CD4-positive, alpha-beta T cell treated with Interleukin-1 beta for 1 hour (primary cell): ENCODE results near the gene SULT4A1.
A peak's percentile ranks its signal among the peaks of the same experiment; 100 is the strongest.
"Not testable (repeated sequence)": the region's sequence is repeated elsewhere in the genome, so short reads cannot be mapped to it uniquely, and the experiment has no call there.

ENCODE experiments used
- DNase-seq, 2 donors: peaks; one replicate each; pipeline ENCODE4 v3.0.0-alpha.2; 2020 to 2022

SULT4A1 gene, protein sequence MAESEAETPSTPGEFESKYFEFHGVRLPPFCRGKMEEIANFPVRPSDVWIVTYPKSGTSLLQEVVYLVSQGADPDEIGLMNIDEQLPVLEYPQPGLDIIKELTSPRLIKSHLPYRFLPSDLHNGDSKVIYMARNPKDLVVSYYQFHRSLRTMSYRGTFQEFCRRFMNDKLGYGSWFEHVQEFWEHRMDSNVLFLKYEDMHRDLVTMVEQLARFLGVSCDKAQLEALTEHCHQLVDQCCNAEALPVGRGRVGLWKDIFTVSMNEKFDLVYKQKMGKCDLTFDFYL

DNA sequence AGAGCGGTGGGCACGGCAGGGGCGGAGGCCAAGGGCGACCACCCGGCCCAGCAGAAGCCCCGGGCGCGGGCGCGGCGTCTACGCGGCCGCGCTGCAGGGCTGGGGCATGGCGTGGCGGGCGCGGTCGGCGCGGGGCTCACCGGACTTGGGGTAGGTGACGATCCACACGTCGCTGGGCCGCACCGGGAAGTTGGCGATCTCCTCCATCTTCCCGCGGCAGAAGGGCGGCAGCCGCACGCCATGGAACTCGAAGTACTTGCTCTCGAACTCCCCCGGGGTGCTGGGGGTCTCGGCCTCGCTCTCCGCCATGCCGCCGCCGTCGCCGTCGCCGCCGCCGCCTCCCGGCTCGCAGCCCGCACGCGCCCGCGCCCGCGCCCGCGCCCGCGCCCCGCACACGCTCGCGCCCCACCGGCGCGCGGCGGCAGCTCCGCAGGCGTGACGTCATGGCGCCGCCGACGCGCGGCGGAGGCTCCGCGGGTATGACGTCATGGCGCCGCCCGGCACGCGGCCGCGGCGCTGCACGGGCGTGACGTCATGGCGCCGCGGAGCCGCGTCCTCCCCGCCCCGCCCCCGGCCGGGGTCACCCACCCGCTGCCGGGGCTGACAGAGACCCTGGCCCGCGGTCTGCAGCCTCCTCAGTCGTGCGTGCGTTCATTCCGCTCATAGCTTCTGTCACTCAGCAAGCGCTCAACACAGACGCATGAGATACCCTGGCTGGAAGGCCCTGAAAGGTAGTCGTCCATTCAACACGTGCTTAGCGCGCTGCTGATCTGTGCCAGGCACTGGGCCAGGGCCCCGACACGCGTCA lies at the start of gene SULT4A1:
TSS of gene SULT4A1 (minus strand) at position 440 of the 808 bp plus-strand sequence. CDS start at position 309, 131 bp downstream.
- DNase-seq, result no peak

DNA sequence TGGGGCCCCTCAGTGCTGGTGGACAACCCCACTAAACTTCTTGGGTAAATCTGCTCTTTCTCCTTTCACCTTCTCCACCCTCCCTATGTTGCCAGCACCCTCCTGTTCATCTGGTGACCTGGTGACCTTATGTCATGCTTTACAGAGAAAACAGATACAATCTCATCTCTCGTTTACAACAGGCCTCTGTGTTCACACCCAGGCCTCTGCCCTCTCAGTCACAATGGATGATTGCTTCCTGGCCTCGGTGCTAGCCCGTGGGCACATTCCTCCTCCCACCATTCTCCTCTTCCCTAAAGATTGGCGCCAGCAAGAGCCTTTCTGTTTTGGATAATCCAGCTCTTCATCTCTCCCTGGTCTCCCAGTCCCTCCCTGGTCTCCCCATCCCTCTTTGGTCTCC lies 49.0 kb upstream of the SULT4A1 start:
- DNase-seq, result no peak

DNA sequence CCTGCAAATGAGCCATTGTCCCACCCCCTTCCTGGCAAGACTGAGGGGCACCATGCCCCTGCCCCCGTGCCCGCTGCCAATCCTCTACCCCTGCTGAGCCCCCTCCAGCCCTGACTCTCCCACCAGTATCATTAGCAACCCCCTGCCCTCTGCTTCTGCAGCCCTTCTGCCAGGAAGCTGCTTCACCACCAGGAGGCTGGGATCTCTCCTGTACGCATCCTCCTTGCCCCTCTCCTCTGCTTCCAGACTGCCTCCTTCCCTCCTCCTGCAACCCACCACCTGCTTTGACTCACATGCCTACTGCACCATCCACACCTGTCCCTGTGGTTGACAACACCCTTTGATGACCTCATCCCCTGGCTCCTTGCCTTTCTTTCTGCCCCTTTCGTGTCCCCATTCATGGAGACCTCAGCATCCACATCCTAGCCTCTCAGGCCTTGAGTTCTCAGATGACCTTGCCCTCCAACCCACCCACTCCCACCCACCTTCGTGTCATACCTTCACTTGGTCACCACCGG lies 47.9 kb upstream of the SULT4A1 start:
- no peak for DNase-seq

DNA sequence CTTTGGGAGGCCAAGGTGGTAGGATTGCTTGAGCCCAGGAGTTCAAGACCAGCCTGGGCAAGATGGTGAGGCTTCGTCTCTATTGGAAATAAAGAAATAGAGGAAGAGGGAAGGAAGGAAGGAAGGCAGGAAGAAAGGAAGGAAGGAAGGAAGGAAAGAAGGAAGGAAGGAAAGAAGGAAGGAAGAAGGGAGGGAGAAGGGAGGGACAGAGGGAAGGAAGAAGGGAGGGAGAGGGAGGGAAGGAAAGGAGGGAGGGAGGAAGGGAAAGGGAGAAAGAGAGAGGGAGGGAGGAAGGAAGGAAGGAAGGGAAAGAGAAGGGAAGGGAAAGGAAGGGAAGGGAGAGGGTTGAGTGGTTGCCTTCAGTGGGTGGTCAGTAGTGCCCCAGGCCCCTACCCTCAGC lies 47.4 kb upstream of the SULT4A1 start:
- no peak for DNase-seq

DNA sequence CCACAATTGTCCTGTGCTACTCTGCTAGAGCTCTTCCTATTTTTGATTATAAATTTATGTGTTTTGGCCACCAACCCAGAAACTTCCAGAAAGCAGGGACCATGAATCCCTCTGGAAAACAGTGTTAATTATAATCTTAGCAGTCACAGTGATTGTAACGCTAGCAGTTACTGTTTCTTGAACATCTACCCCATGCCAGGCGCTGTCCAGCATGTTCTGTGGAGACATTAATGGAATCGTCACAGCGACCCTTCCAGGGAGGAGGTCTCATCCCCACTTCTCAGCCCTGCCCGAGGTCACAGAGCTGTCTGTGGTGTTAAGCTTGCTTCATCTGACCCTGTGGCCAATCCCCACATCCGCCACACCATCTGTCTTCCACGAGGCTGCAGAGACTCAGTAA lies 43.4 kb upstream of the SULT4A1 start:
- no peak for DNase-seq

DNA sequence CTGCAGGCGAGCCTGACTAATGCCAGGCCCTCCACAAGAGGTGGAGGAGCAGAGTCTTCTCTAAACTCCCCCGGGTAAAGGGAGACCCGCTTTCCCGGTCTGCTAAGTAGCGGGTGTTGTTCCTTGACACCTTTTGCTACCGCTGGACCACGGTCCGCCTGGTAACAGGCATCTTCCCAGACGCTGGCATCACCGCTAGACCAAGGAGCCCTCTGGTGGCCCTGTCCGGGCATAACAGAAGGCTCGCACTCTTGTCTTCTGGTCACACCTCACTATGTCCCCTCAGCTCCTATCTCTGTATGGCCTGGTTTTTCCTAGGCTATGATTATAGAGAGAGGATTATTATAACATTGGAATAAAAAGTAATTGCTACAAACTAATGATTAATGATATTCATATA lies 42.1 kb upstream of the SULT4A1 start:
- DNase-seq, result peak; percentile 53 to 55

DNA sequence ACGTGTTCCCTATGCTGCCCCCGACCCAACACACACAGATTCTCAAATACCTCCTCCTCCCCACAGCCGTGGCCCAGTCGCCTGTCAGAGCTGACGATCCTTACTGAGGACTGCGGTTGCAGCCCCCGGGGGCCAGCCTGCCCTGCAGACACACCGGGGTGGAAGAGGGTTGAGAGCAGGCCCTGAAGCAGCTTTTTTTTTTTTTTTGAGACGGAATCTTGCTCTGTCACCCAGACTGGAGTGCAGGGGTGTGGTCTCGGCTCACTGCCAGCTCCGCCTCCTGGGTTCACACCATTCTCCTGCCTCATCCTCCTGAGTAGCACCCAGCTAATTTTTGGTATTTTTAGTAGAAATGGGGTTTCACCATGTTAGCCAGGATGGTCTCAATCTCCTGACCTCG lies 40.7 kb upstream of the SULT4A1 start:
- DNase-seq, result not testable (repeated sequence)

DNA sequence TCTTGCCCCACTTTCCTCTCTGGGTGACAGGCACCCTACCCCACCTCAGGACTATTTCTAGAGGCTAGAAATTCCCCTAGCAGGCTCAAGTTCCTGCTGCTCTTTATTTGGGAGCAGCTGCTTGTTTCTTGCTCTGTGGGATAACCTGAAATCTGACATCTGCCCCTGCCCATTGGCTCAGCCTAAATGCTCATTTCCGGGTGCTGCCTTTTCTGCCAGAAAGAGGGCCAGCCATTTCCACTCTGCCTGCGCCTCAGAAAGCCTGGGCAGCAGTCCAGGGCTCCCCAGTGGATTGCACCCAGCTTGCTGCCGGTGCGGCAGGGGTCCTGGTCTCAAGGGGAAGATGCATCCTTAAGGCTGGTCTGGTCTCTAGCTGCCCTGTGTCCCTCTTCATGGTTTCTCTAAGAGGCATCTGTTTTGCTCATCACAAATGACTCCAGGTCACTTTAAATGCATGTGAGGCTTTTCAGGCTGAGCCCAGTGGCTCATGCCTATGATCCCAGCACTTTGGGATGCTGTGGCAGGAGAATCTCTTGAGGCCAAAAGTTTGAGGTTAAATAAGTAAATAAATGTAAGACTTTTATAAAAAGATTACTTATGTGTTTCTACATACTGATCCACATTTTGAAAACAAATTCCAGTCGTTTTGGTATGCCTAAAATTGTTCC lies 39.8 kb upstream of the SULT4A1 start:
- DNase-seq, result no peak

DNA sequence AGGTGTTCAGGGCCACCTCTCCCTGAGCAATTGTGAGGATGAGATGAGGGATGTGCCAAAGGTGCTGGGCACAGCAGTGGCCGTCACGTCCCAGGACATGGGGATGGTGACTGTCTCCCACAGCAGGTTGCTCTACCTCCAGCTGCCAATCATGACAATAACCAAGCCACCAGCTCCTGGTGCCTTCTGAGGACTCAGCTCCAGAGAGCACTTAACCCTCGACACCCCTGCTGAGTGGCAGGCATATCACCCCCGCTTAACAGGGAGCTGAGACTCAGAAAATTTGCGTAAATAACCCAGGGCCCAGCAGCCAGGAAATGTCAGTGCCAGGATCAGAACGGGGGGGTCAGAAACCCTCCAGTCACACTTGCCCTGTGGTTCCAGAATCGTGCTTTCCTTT lies 37.9 kb upstream of the SULT4A1 start:
- DNase-seq, result no peak

DNA sequence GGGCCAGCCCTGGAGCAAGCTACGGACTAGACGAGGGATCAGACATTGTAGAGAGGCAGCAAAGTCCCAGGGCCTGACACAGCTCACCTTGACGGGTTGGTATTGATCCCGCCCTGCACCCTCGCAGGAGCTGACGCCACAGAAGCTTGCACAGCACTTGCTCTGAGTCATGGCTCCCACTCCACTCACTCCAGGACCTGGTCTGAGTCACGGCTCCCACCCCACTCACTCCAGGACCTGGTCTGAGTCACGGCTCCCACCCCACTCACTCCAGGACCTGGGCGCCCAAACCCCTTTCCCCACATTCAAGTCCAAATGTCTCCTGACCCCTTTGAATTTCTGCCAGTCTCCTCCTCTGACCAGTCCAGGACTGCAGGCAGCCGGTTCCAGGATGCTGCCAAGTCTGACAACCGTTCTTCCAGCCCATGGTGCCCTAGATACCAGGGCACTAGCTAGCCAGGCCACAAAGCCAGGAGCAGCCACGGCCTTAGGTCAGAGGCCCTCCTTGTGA lies 35.5 kb upstream of the SULT4A1 start:
- DNase-seq, result no peak

DNA sequence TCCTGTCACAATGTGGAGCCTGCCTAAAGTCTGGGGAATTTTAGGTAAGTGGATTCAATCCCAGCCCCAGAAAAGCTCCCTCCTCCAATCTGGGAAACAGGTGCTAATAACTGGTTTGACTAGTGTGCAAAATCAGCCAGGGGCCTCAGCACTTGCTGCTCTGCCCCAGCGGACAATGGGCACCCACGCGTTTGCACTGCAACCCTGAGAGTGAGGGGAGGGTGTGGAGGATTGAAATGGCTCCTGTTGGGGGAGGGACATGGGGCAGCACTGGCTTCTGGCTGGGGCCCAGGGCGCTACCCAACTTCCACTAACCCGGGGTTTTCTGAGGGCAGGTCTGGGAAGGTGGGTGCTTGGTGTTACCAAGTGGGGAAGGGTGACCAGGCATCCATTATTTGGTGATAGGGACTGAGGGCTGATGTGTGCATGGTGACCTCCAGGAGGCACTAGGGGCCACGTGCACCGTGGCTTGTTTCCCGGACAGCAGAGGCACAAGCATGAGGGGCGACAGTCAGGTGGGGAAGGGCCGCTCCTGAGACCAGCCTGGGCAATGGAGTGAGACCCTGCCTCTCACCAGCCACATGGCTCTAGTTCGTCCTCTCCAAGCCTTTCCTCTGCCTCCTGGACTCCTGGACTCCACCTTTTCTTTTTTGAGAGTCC lies 33.8 kb upstream of the SULT4A1 start:
- DNase-seq, result no peak

DNA sequence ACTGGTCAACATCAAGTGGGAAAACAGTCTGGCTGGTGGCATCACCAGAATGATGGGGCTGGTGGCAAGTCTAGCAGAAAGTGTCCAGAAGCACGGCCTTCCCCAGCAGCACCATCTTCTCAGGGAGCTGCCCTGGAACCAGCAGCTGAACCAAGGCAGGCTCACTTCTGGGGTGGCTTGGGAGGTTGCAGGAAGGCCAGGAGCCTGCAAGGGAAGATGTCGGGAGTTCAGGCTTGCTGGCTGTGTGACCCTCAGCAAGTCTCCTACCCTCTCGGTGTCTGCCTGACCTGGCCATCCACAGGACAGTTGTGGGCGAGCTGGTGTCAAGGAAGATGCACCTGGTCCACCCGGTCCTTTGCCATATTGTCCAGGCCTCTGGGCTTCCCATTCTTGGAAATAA lies 31.8 kb upstream of the SULT4A1 start:
- no peak for DNase-seq

DNA sequence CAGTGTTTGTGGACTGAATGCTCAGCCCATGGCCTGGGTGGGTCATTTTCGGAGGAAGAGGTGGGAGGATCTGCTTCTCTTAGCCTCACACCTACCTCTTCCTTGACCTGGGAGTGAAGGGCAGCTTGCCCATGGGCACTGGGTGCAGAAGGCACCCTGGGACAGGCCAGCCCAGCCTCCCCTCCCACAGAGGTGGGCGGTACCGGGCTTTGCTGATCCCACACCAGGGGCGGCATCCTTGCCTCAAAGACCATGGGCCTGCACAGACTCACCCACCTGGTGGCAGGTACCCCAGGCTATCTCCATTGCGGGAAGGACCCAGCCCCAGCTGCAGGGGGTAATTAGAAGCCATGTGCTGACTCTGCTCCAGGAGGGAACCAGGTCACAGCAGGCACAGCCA lies 31.0 kb upstream of the SULT4A1 start:
- no peak for DNase-seq

DNA sequence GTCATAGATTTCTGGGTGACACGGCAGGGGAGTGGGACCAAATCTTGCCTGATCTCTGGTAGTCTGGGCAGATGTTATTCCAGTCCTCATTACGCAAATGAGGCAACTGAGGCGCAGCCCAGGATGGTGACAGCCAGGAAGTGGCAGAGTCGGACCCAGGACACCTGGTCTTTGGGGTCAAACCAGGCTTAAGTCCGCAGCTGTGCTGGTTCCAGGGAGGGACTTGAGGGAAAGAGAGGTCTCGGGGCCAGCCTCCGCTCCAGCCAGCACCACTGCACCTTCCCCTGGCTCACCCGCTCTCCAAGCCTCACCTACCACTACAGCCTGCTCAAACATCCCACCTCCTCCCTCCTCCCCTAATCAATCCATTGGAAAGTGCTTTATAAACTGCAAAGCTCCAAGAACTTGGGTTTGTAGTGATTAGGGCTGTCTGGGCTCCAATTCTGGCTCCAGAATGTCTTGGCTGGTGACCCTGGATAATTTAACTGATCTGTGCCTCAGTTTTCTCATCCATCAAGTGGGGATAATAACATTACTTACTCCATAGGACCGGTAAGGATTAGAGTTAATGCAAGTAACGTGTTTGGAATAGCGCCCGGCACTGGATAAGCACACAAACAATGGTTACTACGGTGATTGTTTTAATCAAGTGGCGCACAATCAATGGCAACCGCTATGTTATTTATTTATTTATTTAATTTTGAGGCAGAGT lies 30.0 kb upstream of the SULT4A1 start:
- DNase-seq, result no peak

DNA sequence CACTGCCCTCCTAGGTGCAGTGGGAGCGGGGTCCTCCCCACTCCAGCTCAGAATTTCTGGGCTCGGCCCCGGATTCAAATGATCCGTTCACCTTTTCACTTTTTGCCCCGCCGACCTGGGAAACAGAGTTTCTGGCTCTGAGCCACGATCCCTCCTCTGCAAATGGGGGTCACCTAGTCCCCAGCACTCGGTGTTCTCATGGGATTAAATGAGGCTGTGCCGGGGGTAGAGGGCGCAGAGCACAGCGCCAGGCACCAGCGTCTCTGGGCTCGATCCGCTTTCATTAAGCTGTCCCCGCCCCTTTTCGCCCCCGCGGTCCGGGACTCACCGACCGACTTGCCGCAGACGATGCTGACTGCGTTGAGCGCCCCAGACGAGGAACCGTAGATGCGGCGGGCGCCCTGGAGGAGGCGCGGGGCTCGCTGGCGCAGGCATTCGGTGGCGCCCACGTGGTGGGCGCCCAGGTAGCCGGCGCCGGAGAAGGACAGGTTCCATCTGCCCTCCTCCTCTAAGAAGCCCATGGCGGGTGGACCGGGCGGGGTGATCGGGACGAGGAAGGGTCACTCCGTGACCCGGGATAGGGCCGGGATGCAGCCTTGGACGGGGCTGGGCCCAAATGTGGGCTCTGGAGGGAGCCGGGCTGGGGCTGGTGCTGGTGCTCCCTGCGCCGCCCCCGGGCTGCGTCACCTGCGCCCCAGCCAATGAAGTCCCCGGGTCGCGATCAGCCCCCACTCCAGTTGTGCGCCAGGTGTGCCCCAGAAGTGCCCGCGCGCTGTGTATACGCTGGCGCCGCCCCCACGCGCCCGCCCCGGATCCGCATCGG lies 29.3 kb upstream of the SULT4A1 start, which contains the start of gene PNPLA5:
TSS of gene PNPLA5 (minus strand) at position 654 of the 823 bp plus-strand sequence. CDS start at position 521, 133 bp downstream.
- DNase-seq, result no peak

DNA sequence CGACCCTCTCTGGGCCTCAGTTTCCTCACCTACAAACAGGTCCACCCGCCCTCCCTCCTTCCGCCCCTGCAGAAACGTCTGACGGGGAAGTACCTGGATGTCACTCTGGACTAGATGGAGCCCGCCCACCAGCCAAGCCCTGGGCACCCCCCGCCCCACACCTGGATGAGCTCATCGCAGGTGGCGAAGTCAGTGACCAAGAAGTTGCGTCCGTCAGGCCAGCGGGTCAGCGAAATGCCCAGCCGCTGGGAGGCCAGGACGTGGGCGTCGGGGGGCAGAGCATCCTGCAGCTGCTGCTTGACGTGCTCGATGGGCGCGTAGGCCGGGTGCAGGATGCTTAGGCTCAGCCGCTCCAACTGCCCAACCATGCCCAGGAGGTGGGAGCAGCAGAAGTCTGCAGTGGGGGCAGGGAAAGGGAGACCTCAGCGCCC lies 28.6 kb upstream of the SULT4A1 start:
- DNase-seq, result no peak

DNA sequence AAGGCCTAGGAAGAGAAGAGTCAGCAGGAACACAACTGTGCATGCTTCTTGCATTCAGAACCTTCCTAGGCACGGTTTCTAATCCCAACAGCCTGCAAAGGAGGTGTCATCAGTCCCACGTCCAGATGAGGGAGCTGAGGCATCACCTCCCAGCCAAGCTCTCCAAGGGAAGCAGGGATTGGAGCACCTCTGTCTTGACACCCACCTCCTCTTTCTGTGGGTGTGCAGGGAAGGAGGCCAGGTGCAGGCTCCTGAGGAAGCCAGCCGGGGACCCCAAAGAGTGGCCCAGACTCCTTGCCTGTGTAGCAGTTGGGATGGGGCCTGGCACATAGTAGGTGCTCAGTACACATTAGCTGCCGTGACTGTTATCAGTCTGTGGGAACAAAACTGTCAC lies 27.5 kb upstream of the SULT4A1 start:
- no peak for DNase-seq

DNA sequence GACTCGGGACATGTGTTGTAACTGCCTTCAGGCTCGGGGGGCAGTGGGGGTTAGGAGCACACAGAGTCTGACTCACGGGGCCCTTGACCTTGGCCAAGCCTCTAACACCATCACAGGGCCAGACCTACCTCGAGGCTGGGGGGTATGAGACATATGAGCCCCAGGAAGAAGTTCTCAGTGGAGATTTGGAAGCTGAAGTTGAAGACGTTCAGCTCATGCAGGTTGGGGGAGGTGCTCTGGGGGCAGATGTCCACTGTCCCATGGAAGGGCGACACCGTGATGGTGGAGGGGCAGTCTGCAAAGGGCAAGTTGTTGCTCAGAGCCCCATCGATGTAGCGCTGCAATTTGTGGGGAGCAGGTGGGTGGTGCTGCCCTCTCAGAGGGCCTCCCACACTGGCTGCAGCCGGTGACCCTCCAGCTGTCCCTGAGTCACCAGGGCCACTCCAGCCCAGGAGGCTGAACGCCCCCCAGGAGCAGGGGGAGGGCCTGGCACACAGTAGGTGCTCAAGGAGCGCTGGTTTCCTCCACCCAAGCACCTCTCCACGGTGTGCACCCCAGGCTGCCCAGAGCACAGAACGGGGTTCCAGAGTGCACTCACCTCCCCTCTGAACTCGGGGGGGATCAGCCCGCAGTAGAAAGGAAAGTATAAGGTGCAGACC lies 27.0 kb upstream of the SULT4A1 start:
- DNase-seq, result no peak

DNA sequence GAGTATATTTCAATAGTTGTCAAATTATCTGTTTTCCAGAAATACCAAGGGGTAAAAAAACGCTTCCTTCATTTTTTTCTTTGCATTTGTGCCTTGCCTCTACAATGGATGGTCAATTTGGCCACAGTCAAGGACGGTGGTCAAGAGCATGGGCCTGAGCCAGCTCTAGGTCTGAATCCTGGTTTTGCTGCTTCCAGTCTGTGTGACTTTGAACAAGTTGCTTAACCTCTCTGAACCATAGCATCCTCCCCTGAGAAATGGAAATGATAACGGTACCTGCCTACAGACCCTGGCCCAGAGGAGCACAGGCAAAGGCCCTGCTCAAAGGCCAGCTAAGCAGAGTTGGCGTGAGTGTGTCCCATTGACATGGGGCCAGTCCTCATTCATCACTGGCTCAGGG lies 26.4 kb upstream of the SULT4A1 start:
- no peak for DNase-seq

DNA sequence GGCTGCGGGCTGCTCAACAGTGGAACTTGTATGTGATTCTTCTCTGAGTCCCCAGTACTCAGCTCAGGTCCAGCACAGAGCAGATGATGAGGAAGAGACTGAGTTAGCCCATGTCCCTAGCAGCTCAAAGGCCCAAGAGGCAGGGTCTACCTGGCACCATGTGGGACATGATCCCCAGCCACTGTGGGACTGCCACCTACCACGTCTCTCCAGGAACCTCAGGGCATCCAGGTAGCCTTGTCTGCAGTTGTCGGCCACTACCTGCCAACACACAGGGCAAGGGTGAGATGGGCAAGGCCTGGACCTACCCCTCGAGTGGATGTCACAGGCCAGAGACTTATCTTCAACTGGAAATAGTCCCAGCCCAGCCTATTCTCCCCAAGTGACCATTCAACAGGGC lies 25.1 kb upstream of the SULT4A1 start:
- no peak for DNase-seq

DNA sequence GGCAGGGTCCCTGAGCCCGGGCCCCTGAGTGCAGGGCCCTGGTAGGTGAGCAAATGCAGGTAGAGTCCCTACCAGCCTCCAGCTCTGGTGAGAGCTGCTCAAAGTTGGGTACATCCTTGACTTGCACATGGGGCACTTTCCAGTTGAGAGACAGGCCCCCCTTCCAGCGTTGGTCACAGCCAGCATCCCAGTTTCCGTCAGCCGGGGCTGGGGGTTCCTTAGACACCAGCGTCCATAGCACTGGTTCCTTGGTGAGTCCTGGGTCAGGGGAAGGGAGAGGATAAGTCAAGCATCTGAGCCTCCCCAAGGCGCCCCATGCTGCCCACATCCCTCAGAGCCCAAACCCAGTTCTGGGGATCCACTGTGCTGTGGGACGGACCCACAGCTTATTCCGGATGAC lies 23.9 kb upstream of the SULT4A1 start:
- DNase-seq, result no peak
